Ishikawa (cell line): ENCODE results near the gene OR3A1.

Experiments
- CREB1 ChIP-seq: IDR thresholded peaks from 2 replicates; pipeline ENCODE4 v1.6.1; 2012; ENCODE audit warnings: low read depth
- EGR1 ChIP-seq: IDR thresholded peaks from 2 replicates; pipeline ENCODE4 v1.6.1; 2012
- EP300 ChIP-seq: IDR thresholded peaks from 2 replicates; pipeline ENCODE4 v1.6.1; 2012; ENCODE audit warnings: borderline replicate concordance
- MAX ChIP-seq: IDR thresholded peaks from 2 replicates; pipeline ENCODE4 v1.6.1; 2012
- NFIC ChIP-seq: IDR thresholded peaks from 2 replicates; pipeline ENCODE4 v1.6.1; 2012
- RAD21 ChIP-seq: IDR thresholded peaks from 2 replicates; pipeline ENCODE4 v1.6.1; 2012; ENCODE audit warnings: low read depth
- REST ChIP-seq: IDR thresholded peaks from 2 replicates; pipeline ENCODE4 v1.6.1; 2012; ENCODE audit warnings: low read depth, mild to moderate bottlenecking
- TAF1 ChIP-seq: IDR thresholded peaks from 2 replicates; pipeline ENCODE4 v1.6.1; 2012; ENCODE audit warnings: low read depth, mild to moderate bottlenecking
- TCF12 ChIP-seq: IDR thresholded peaks from 2 replicates; pipeline ENCODE4 v1.6.1; 2012; ENCODE audit warnings: low read depth
- USF1 ChIP-seq: IDR thresholded peaks from 2 replicates; pipeline ENCODE4 v1.6.1; 2012
- YY1 ChIP-seq: IDR thresholded peaks from 2 replicates; pipeline ENCODE4 v1.6.1; 2012; ENCODE audit warnings: low read depth
- ZBTB7A ChIP-seq: IDR thresholded peaks from 2 replicates; pipeline ENCODE4 v1.6.1; 2012; ENCODE audit warnings: low read depth

- no peak for TF ChIP-seq RAD21
- no peak for TF ChIP-seq REST
- TF ChIP-seq YY1: no peak
- TF ChIP-seq NFIC: no peak
- no peak for TF ChIP-seq CREB1
- TF ChIP-seq EP300: no peak
- TF ChIP-seq USF1: no peak
- no peak for TF ChIP-seq TCF12
- no peak for TF ChIP-seq MAX
- TF ChIP-seq TAF1: no peak
- no peak for TF ChIP-seq ZBTB7A
- no peak for TF ChIP-seq EGR1
Observed at GRCh38 chr17:3308603-3309002, 10.4 kb upstream of the OR3A1 start.
